ENCODE measurements around the gene GARIN3.

DNA sequence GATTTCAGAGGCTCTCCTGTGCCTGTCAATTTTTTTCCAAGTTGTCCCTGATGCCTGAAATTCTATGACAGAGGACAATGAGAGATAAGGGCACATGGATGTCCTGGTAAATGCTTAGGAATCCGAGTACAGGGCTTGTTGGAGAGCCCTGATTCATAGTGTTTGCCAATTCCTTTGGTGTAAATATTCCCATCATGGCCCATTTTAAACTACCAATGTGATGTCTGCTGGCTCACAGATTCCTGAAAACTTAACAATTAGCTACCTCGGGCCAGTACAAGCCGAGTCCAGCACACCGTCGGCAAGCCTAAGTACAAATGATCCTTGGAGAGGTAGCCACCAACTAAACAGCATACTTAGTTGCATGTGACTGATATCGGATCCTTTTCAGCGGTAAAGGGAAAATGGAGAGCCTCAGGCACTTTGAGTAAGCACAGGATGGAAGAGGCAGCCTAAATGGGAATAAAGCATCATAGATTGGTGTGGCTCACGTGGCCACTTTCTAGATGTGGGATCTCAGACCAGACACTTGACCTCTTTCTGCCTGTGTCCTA is 18.1 kb upstream of the GARIN3 start:
- TF ChIP-seq, protein P1, sequence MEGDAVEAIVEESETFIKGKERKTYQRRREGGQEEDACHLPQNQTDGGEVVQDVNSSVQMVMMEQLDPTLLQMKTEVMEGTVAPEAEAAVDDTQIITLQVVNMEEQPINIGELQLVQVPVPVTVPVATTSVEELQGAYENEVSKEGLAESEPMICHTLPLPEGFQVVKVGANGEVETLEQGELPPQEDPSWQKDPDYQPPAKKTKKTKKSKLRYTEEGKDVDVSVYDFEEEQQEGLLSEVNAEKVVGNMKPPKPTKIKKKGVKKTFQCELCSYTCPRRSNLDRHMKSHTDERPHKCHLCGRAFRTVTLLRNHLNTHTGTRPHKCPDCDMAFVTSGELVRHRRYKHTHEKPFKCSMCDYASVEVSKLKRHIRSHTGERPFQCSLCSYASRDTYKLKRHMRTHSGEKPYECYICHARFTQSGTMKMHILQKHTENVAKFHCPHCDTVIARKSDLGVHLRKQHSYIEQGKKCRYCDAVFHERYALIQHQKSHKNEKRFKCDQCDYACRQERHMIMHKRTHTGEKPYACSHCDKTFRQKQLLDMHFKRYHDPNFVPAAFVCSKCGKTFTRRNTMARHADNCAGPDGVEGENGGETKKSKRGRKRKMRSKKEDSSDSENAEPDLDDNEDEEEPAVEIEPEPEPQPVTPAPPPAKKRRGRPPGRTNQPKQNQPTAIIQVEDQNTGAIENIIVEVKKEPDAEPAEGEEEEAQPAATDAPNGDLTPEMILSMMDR (IDR thresholded peaks at IDR 0.05; ENCODE audit: low read depth, low read length) = no peak
- no peak for TF ChIP-seq MYC (IDR thresholded peaks at IDR 0.05; ENCODE audit: low read depth, low read length)
- TF ChIP-seq, protein P2, sequence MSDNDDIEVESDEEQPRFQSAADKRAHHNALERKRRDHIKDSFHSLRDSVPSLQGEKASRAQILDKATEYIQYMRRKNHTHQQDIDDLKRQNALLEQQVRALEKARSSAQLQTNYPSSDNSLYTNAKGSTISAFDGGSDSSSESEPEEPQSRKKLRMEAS (IDR thresholded peaks at IDR 0.05; ENCODE audit: low read depth, low read length) = no peak
- TF ChIP-seq POLR2A (IDR thresholded peaks at IDR 0.05; ENCODE audit: extremely low read depth, insufficient read length) = no peak

All from NB4 (cell line).